PC-3 (cell line): ENCODE data around the gene DNM3. TPM values are rescaled to one million over a fixed set of nuclear protein-coding genes. Genes with fewer than 3 reads are reported as not detected.
A peak's percentile ranks its signal among the peaks of the same experiment; 100 is the strongest.

Experiments
- ATAC-seq: fragments of 200-7000 bp; cut with Tn5 transposase; 2 replicates; pipeline ENCODE4 v1.9.1; 2020; ENCODE audit warnings: mild to moderate bottlenecking, moderate library complexity
- BruUV-seq: library from RNA; stranded (reverse); fragments of 400-500 nt; replicated peaks from 2 replicates; lab custom pipeline; 2021; lab: Mats Ljungman, UMichigan
- CTCF ChIA-PET: fragments of 300-600 bp; sonication (Branson Sonifier 250); formaldehyde crosslinking; loops from one replicate; lab custom pipeline; 2022; ENCODE audit warnings: antibody characterized with exemption; lab: Charles Lee
- POLR2A ChIA-PET: fragments of 300-600 bp; sonication (Branson Sonifier 250); formaldehyde crosslinking; loops from one replicate; lab custom pipeline; 2022; ENCODE audit warnings: antibody characterized with exemption; ENCODE audit not compliant: unreplicated experiment; lab: Charles Lee
- DNase-seq: peaks from one replicate; pipeline ENCODE4 v3.0.0-alpha.2; 2015
- H2AFZ ChIP-seq: fragments of 300-600 bp; sonication (generic); 2 replicates; pipeline ENCODE4 v1.6.0; 2016; ENCODE audit warnings: antibody characterized with exemption, low read length
- H3F3A ChIP-seq: fragments of 300-600 bp; sonication (generic); one replicate; pipeline ENCODE4 v1.6.0; 2017; ENCODE audit warnings: antibody characterized with exemption, low read length, control low read depth, mild to moderate bottlenecking; ENCODE audit not compliant: unreplicated experiment
- H3K27ac ChIP-seq: fragments of 300-600 bp; sonication (generic); 2 replicates; pipeline ENCODE4 v1.5.1; 2016; ENCODE audit warnings: mild to moderate bottlenecking, low read length
- H3K27me3 ChIP-seq: fragments of 300-600 bp; sonication (generic); 2 replicates; pipeline ENCODE4 v1.6.1; 2016; ENCODE audit warnings: low read length, mixed read lengths
- H3K36me3 ChIP-seq: fragments of 300-600 bp; sonication (generic); 2 replicates; pipeline ENCODE4 v1.6.1; 2016; ENCODE audit warnings: low read depth, mixed run types, low read length, mixed read lengths
- H3K4me1 ChIP-seq: fragments of 300-600 bp; sonication (generic); 2 replicates; pipeline ENCODE4 v1.5.1; 2016; ENCODE audit warnings: low read length; ENCODE audit not compliant: insufficient read depth
- H3K4me2 ChIP-seq: fragments of 300-600 bp; sonication (generic); 2 replicates; pipeline ENCODE4 v1.6.0; 2016; ENCODE audit warnings: low read length
- H3K4me3 ChIP-seq: fragments of 300-600 bp; sonication (generic); 2 replicates; pipeline ENCODE4 v1.5.1; 2016; ENCODE audit warnings: mild to moderate bottlenecking, low read length, mixed read lengths
- H3K79me2 ChIP-seq: fragments of 300-600 bp; sonication (generic); 2 replicates; pipeline ENCODE4 v1.6.1; 2017; ENCODE audit warnings: low read length, mixed read lengths
- H3K9ac ChIP-seq: fragments of 300-600 bp; sonication (generic); 2 replicates; pipeline ENCODE4 v1.6.0; 2016; ENCODE audit warnings: mild to moderate bottlenecking, low read length
- H3K9me2 ChIP-seq: fragments of 300-600 bp; sonication (generic); replicated peaks from 2 replicates; pipeline ENCODE4 v1.6.1; 2016; ENCODE audit warnings: mixed run types, low read length, mixed read lengths
- H3K9me3 ChIP-seq: fragments of 300-600 bp; sonication (generic); 2 replicates; pipeline ENCODE4 v1.6.1; 2016; ENCODE audit warnings: low read length, mixed read lengths
- H4K20me1 ChIP-seq: fragments of 300-600 bp; sonication (generic); 2 replicates; pipeline ENCODE4 v1.6.1; 2016; ENCODE audit warnings: low read length, mixed read lengths
- EZH2 ChIP-seq: fragments of 300-600 bp; sonication (generic); IDR thresholded peaks from one replicate; pipeline ENCODE4 v1.6.1; 2017; ENCODE audit warnings: antibody characterized with exemption, mild to moderate bottlenecking, low read length; ENCODE audit not compliant: unreplicated experiment
- EZH2phosphoT487 ChIP-seq: fragments of 300-600 bp; sonication (generic); IDR thresholded peaks from 2 replicates; pipeline ENCODE4 v1.6.1; 2018; ENCODE audit warnings: mild to moderate bottlenecking, antibody characterized with exemption, low read length, borderline replicate concordance
- intact Hi-C: fragments of 100-400 bp; cut with micrococcal nuclease; formaldehyde crosslinking; loops from 2 replicates; pipeline ENCODE4 v1.9.0; 2023
- total RNA-seq: library from RNA; depleted of rRNA; stranded (reverse); fragments of >200 nt; gene quantifications from 2 replicates; pipeline ENCODE4 v1.2.3, GENCODE V29; 2014
- TF ChIP-seq, protein P1 (sequence below): fragments of 300-600 bp; sonication (generic); conservative IDR thresholded peaks from 2 replicates; pipeline ENCODE4 v1.5.1; 2017; ENCODE audit warnings: antibody characterized with exemption, low read depth, mild to moderate bottlenecking, low read length

The DNM3 gene
- total RNA-seq, 1 experiment from 2014 or later: 0.98 TPM

DNA sequence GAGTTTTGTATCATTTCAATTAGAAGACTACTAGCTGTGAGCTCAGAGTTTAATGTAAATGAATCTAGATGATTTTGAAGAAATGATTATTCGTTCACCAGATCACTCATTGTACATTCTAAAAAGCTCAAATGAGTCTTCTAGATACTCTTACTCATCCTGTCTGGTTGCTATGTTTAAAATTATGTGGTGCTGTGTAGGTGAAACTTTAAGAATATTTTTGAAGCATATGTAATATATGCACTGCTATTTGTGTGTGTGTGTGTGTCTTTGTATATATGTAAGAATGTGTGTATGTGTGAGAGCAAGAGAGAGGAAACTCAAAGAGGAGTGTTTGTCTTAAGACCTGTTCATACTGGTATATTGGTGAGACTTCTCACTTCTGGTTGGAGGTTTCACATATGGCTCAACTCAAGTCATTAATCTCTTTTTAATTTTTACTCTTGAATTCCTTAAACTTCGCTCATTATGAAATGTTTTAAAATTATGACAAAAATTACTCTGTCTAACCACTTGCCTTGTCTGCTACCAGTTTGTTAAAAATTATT lies 570.6 kb downstream of the DNM3 start:
- Histone ChIP-seq H4K20me1 (no peaks in the 10 kb centered on the region), H3K27ac (no peak overlapping the region), H3K4me3 (no peak overlapping the region), H3K4me2 (no peak overlapping the region), H3K79me2 (no peaks in the 10 kb centered on the region), H3K4me1 (peaks cover 14% of the 10 kb centered on the region), H3F3A (no peaks in the 10 kb centered on the region), H3K27me3 (no peaks in the 10 kb centered on the region), H3K9me2 (no peaks in the 10 kb centered on the region), H3K36me3 (no peaks in the 10 kb centered on the region), H3K9ac (no peak overlapping the region), H3K9me3 (no peaks in the 10 kb centered on the region), H2AFZ (no peak overlapping the region)
- no peak for DNase-seq
- no peak for ATAC-seq
- ChIA-PET POLR2A (interaction anchor here (0.6 kb wide), 1 partner anchor 699 kb away, joined by 3 read pairs; no protein-coding TSS in a partner anchor), CTCF (interaction anchor here (0.7 kb wide), 1 partner anchor 16 kb away, joined by 9 read pairs; no protein-coding TSS in a partner anchor)
- intact Hi-C loops: no loop called here
- BruUV-seq: no TSS peak
- TF ChIP-seq, protein P1, sequence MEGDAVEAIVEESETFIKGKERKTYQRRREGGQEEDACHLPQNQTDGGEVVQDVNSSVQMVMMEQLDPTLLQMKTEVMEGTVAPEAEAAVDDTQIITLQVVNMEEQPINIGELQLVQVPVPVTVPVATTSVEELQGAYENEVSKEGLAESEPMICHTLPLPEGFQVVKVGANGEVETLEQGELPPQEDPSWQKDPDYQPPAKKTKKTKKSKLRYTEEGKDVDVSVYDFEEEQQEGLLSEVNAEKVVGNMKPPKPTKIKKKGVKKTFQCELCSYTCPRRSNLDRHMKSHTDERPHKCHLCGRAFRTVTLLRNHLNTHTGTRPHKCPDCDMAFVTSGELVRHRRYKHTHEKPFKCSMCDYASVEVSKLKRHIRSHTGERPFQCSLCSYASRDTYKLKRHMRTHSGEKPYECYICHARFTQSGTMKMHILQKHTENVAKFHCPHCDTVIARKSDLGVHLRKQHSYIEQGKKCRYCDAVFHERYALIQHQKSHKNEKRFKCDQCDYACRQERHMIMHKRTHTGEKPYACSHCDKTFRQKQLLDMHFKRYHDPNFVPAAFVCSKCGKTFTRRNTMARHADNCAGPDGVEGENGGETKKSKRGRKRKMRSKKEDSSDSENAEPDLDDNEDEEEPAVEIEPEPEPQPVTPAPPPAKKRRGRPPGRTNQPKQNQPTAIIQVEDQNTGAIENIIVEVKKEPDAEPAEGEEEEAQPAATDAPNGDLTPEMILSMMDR: no peak
- TF ChIP-seq EZH2: no peak

DNA sequence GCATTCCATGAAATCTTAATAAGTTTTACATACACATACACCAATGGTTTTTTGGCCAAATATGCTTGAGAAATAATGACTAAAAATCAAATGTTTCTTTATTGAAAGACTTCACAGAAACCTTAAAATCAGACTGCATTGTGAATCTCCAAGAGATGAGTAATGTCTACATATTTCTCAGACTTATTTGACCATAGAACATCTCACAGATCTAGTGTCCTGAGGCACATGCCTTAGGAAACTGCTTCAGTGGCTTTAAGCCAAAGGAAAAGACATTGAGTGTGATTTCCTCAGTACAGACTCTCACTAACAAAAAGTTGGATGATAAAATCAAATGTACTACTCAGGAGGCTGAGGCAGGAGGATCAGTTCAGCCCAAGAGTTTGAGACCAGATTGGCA lies 573.0 kb downstream of the DNM3 start:
- H3K9ac ChIP-seq: no peak overlapping the region
- no peaks in the 10 kb centered on the region for H3F3A ChIP-seq
- peak; percentile 26 for ATAC-seq
- H3K79me2 ChIP-seq: no peaks in the 10 kb centered on the region
- POLR2A ChIA-PET: no interaction called here
- TF ChIP-seq, protein P1: no peak
- TF ChIP-seq EZH2phosphoT487 (no peak), EZH2 (no peak)
- intact Hi-C loops: no loop called here
- peaks cover 27% of the 10 kb centered on the region for H3K4me1 ChIP-seq
- no peak overlapping the region for H2AFZ ChIP-seq
- no peaks in the 10 kb centered on the region for H3K36me3 ChIP-seq
- CTCF ChIA-PET: no interaction called here
- BruUV-seq: no TSS peak
- DNase-seq: peak; percentile 85
- H3K27ac ChIP-seq: no peak overlapping the region
- H4K20me1 ChIP-seq: no peaks in the 10 kb centered on the region
- H3K4me2 ChIP-seq: no peak overlapping the region
- no peaks in the 10 kb centered on the region for H3K9me3 ChIP-seq
- H3K27me3 ChIP-seq: no peaks in the 10 kb centered on the region
- no peaks in the 10 kb centered on the region for H3K9me2 ChIP-seq
- no peak overlapping the region for H3K4me3 ChIP-seq

DNA sequence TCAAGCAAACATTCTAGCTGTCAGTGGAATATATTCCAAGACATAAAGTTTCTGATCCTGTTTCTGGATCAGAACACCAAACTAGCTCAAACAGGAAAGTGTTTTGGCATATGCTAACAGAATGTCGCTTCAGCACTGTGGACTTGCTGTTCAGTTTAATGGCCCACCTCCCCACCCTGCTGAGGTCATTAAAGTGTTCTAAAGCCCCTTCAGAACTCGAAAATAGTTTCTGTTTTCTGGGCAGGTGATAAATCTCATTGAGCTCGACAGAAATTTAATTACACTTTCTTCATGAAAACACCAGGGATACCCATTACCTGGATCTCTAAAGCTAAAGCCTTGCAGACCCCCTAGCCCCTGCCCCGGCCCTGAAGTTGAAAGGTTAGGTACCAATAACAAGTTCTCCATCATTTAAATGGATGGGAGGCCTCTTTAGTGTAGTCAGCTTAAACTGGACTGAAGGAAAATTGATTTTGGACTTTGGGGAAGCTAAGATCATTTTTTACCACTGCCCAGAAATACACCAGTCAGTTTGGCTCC lies 575.3 kb downstream of the DNM3 start:
- DNase-seq (no peak), ATAC-seq (no peak)
- Histone ChIP-seq H3F3A (no peaks in the 10 kb centered on the region), H3K4me3 (no peak overlapping the region), H3K79me2 (no peaks in the 10 kb centered on the region), H3K36me3 (no peaks in the 10 kb centered on the region), H2AFZ (no peak overlapping the region), H3K9me2 (no peaks in the 10 kb centered on the region), H3K9ac (no peak overlapping the region), H3K4me2 (no peak overlapping the region), H3K27ac (no peak overlapping the region), H3K9me3 (no peaks in the 10 kb centered on the region), H4K20me1 (no peaks in the 10 kb centered on the region), H3K27me3 (no peaks in the 10 kb centered on the region), H3K4me1 (peaks cover 27% of the 10 kb centered on the region)
- TF ChIP-seq, protein P1: no peak
- no peak for TF ChIP-seq EZH2
- no peak for TF ChIP-seq EZH2phosphoT487
- ChIA-PET POLR2A (interaction anchor here (0.6 kb wide), 1 partner anchor 12 kb away, joined by 3 read pairs; no protein-coding TSS in a partner anchor), CTCF (interaction anchor here (0.5 to 3.2 kb wide), 5 partner anchors 17 to 414 kb away, joined by 3 to 11 read pairs (median 3); no protein-coding TSS in a partner anchor)
- intact Hi-C loops: no loop called here
- no TSS peak for BruUV-seq
